GM23248 (cell line): Measurements from ENCODE around the gene HHIP. TPM values are rescaled to one million over a fixed set of nuclear protein-coding genes. Genes with fewer than 3 reads are reported as not detected.

Experiments
- DNase-seq: peaks from one replicate; pipeline ENCODE4 v3.0.0-alpha.2; 2015
- H2AFZ ChIP-seq: fragments of 200-600 bp; sonication (generic); 2 replicates; pipeline ENCODE4 v1.6.1; 2016; ENCODE audit warnings: antibody characterized with exemption
- H3F3A ChIP-seq: fragments of 200-600 bp; sonication (generic); 2 replicates; pipeline ENCODE4 v1.6.1; 2016; ENCODE audit warnings: mild to moderate bottlenecking, antibody characterized with exemption, mixed run types; ENCODE audit not compliant: insufficient read depth
- H3K27ac ChIP-seq: fragments of 200-600 bp; sonication (generic); 2 replicates; pipeline ENCODE4 v1.5.1; 2016; ENCODE audit warnings: mild to moderate bottlenecking
- H3K27me3 ChIP-seq: fragments of 200-600 bp; sonication (generic); replicated peaks from 2 replicates; pipeline ENCODE4 v1.6.1; 2016; ENCODE audit warnings: mild to moderate bottlenecking; ENCODE audit not compliant: insufficient read depth
- H3K36me3 ChIP-seq: fragments of 200-600 bp; sonication (generic); 2 replicates; pipeline ENCODE4 v1.6.1; 2016; ENCODE audit warnings: low read depth, mild to moderate bottlenecking
- H3K4me1 ChIP-seq: fragments of 200-600 bp; sonication (generic); 2 replicates; pipeline ENCODE4 v1.6.1; 2016; ENCODE audit warnings: mild to moderate bottlenecking; ENCODE audit not compliant: insufficient read depth
- H3K4me2 ChIP-seq: fragments of 200-600 bp; sonication (generic); one replicate; pipeline ENCODE4 v1.6.1; 2016; ENCODE audit warnings: mild to moderate bottlenecking; ENCODE audit not compliant: unreplicated experiment
- H3K4me3 ChIP-seq: fragments of 200-600 bp; sonication (generic); 2 replicates; pipeline ENCODE4 v1.5.1; 2016; ENCODE audit warnings: mild to moderate bottlenecking
- H3K79me2 ChIP-seq: fragments of 200-600 bp; sonication (generic); 2 replicates; pipeline ENCODE4 v1.6.1; 2016; ENCODE audit warnings: mild to moderate bottlenecking; ENCODE audit not compliant: insufficient read depth
- H3K9ac ChIP-seq: fragments of 200-600 bp; sonication (generic); 2 replicates; pipeline ENCODE4 v1.6.1; 2016; ENCODE audit warnings: mild to moderate bottlenecking
- H3K9me2 ChIP-seq: fragments of 200-600 bp; sonication (generic); 2 replicates; pipeline ENCODE4 v1.6.1; 2016; ENCODE audit warnings: mixed run types, mild to moderate bottlenecking, moderate library complexity; ENCODE audit not compliant: insufficient read depth
- H3K9me3 ChIP-seq: fragments of 200-600 bp; sonication (generic); one replicate; pipeline ENCODE4 v1.6.1; 2017; ENCODE audit warnings: low read depth
- H4K20me1 ChIP-seq: fragments of 200-600 bp; sonication (generic); 2 replicates; pipeline ENCODE4 v1.6.0; 2016; ENCODE audit not compliant: insufficient read depth
- EZH2 ChIP-seq: fragments of 200-600 bp; sonication (generic); IDR thresholded peaks from 2 replicates; pipeline ENCODE4 v1.6.1; 2018; ENCODE audit warnings: antibody characterized with exemption, mild to moderate bottlenecking; ENCODE audit not compliant: insufficient read depth, poor library complexity, severe bottlenecking
- EZH2phosphoT487 ChIP-seq: fragments of 200-600 bp; sonication (generic); IDR thresholded peaks from 2 replicates; pipeline ENCODE4 v1.6.1; 2018; ENCODE audit warnings: antibody characterized with exemption, moderate library complexity, mild to moderate bottlenecking, low read depth; ENCODE audit not compliant: insufficient read depth
- WGBS, 2 experiments: methylation state at CpG; one replicate each; pipeline ENCODE4 v1.1.6; 2015 to 2017; ENCODE audit warnings: low lambda C conversion rate in 2 of 2, low coverage in 1 of 2; ENCODE audit errors: missing lambda C conversion rate in 2 of 2; 5-methylcytosine and 5-hydroxymethylcytosine counted together
- in situ Hi-C: fragments of 300-500 bp; cut with MboI; formaldehyde crosslinking; loops from 2 replicates; pipeline ENCODE4 v1.15.0; 2020
- polyA plus RNA-seq: library from polyadenylated mRNA; unstranded; fragments of >200 nt; fragmentation: Nextera tagmentation; extraction: Ambion mirVana; gene quantifications from 2 replicates; pipeline ENCODE4 v1.2.1, GENCODE V29; 2016
- total RNA-seq: library from RNA; depleted of rRNA; stranded (reverse); fragments of >200 nt; shearing (Covaris generic); gene quantifications from 2 replicates; pipeline ENCODE4 v1.2.3, GENCODE V29; 2014

HHIP gene
- total and polyA plus RNA-seq, 2 experiments from 2014 or later = under 0.01 to 0.06 TPM

DNA sequence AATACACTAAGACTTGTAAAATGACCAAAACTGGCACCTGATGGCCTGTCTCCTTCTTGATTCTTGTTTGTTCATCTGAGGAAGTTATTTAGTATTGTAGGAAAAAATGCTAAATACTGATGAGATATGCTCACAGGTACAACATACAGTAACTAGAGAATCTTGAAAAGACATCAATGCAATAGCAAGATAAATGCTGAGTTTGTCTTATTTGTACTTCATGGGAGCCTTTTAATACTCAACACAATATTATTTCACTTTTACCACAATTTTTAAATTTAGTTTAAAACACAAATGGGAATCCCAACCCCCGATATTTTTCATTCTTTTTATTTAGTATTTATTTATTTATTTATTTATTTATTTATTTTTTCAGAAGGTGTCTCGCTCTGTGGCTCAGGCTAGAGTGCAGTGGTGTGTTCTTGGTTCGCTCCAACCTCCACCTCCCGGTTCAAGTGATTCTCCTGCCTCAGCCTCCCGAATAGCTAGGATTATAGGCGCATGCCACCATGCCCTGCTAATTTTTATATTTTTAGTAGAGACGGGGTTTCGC lies 12.1 kb downstream of the HHIP start:
- Histone ChIP-seq H3K27me3 (no peaks in the 10 kb centered on the region), H3K4me2 (no peak overlapping the region), H3K4me1 (no peaks in the 10 kb centered on the region), H3K9ac (no peak overlapping the region), H3K9me3 (no peaks in the 10 kb centered on the region), H4K20me1 (no peaks in the 10 kb centered on the region), H3K36me3 (no peaks in the 10 kb centered on the region), H3K79me2 (no peaks in the 10 kb centered on the region), H2AFZ (no peak overlapping the region), H3K4me3 (no peak overlapping the region), H3F3A (no peaks in the 10 kb centered on the region), H3K27ac (no peak overlapping the region), H3K9me2 (no peaks in the 10 kb centered on the region)
- WGBS, 2 experiments = 94% methylated on average over 8 of the region's 8 CpGs
- TF ChIP-seq EZH2 = no peak
- TF ChIP-seq EZH2phosphoT487 = no peak
- in situ Hi-C loops = no loop called here
- no peak for DNase-seq

DNA sequence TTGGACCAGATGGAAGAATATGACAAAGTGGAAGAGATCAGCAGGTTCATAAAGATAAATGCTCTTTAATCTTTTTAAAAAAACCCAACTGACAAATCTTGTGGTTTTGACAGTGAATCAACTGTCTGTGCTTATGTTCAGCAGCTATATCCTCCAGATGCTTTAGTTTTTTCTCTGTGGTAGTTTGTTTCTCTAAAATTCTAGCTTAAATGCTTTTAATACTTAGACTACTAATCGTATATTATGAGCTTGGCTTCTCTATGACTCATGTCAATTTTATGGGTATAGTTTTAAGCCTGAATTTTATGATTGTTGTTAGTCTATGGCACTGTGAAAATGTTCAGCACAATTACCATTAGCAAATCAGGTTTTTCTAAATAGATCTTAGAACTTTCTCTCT lies 12.9 kb downstream of the HHIP start:
- 33 to 38% methylated on average over 1 of the region's 1 CpG for WGBS, 2 experiments
- no peak overlapping the region for H2AFZ ChIP-seq
- no peak overlapping the region for H3K9ac ChIP-seq
- no peaks in the 10 kb centered on the region for H3F3A ChIP-seq
- no peaks in the 10 kb centered on the region for H3K9me3 ChIP-seq
- no peaks in the 10 kb centered on the region for H3K79me2 ChIP-seq
- no peak overlapping the region for H3K4me3 ChIP-seq
- H3K27me3 ChIP-seq = no peaks in the 10 kb centered on the region
- no peaks in the 10 kb centered on the region for H4K20me1 ChIP-seq
- H3K36me3 ChIP-seq = no peaks in the 10 kb centered on the region
- no peak overlapping the region for H3K4me2 ChIP-seq
- DNase-seq = no peak
- H3K27ac ChIP-seq = no peak overlapping the region
- H3K9me2 ChIP-seq = no peaks in the 10 kb centered on the region
- in situ Hi-C loops = no loop called here
- no peaks in the 10 kb centered on the region for H3K4me1 ChIP-seq
- TF ChIP-seq EZH2 (no peak), EZH2phosphoT487 (no peak)

DNA sequence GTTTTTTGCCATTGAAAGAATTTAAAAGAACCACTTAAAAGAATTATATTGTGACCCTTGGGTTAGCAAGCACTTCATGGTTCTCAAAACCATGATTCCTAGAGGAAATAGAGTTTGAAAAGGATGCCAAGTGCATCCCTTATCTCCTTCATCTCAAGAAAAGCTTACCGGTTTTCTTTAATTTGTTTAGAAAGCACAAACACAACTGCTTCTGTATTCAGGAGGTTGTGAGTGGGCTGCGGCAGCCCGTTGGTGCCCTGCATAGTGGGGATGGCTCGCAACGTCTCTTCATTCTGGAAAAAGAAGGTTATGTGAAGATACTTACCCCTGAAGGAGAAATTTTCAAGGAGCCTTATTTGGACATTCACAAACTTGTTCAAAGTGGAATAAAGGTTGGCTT lies 13.5 kb downstream of the HHIP start:
- H3F3A ChIP-seq = no peaks in the 10 kb centered on the region
- no peaks in the 10 kb centered on the region for H3K4me1 ChIP-seq
- no peak overlapping the region for H3K4me3 ChIP-seq
- H3K36me3 ChIP-seq = no peaks in the 10 kb centered on the region
- no peak overlapping the region for H3K27ac ChIP-seq
- H3K9me3 ChIP-seq = no peaks in the 10 kb centered on the region
- in situ Hi-C loops = no loop called here
- TF ChIP-seq EZH2phosphoT487 = no peak
- no peak for TF ChIP-seq EZH2
- H3K79me2 ChIP-seq = no peaks in the 10 kb centered on the region
- H3K27me3 ChIP-seq = no peaks in the 10 kb centered on the region
- WGBS, 2 experiments = 85 to 86% methylated on average over 5 of the region's 5 CpGs
- no peak overlapping the region for H3K9ac ChIP-seq
- H4K20me1 ChIP-seq = no peaks in the 10 kb centered on the region
- H2AFZ ChIP-seq = no peak overlapping the region
- H3K4me2 ChIP-seq = no peak overlapping the region
- DNase-seq = no peak
- H3K9me2 ChIP-seq = no peaks in the 10 kb centered on the region

DNA sequence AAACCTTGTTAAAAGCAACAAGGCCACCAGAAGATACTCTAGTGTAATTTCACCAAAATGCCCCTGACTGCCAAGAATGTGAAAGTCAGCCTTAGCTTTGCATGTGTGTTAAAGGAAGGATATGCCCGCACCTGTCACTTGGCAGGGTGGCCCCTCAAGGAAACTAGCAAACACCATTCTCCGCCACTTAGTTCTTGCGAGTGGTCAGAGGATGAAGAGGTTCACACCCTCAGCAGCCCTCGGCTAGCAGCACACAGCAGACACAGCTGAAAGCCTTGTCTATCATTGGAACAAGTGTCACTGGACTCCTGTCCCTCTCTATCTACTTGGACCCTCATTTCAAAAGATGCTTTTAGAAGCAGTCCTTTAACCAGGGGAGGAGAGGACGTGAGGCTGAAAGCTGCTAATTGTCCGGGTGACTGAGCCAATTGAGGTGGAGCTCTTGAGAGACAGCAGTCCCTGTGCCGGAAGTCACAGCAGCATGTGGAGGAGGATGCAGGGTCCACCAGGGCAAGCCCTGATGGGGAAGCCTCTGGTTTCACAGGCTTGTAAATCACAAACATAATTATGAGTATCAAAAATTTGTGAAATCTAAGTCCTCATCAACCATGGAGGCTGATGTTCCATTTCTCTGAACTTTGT lies 18.0 kb downstream of the HHIP start:
- no peak overlapping the region for H3K4me2 ChIP-seq
- H3K79me2 ChIP-seq = no peaks in the 10 kb centered on the region
- no peaks in the 10 kb centered on the region for H3K9me2 ChIP-seq
- no peak overlapping the region for H3K4me3 ChIP-seq
- H3K27me3 ChIP-seq = no peaks in the 10 kb centered on the region
- H3K27ac ChIP-seq = no peak overlapping the region
- no peak for DNase-seq
- TF ChIP-seq EZH2 (no peak), EZH2phosphoT487 (no peak)
- H3K9me3 ChIP-seq = no peaks in the 10 kb centered on the region
- H4K20me1 ChIP-seq = no peaks in the 10 kb centered on the region
- in situ Hi-C loops = no loop called here
- WGBS, 2 experiments = 52 to 60% methylated on average over 7 of the region's 7 CpGs
- no peaks in the 10 kb centered on the region for H3K4me1 ChIP-seq
- no peak overlapping the region for H3K9ac ChIP-seq
- H3F3A ChIP-seq = no peaks in the 10 kb centered on the region
- no peak overlapping the region for H2AFZ ChIP-seq
- no peaks in the 10 kb centered on the region for H3K36me3 ChIP-seq
